LNCaP clone FGC (cell line): Measurements from ENCODE around the gene TBC1D2.

Experiments
- DNase-seq: peaks from one replicate; pipeline ENCODE4 v3.0.0-alpha.2; 2011; ENCODE audit warnings: low read depth
- H3K4me3 ChIP-seq: 2 replicates; pipeline ENCODE4 v1.5.1; 2011; ENCODE audit warnings: mild to moderate bottlenecking, low read depth, low read length, control low read depth
- TF ChIP-seq, protein P1 (sequence below): IDR thresholded peaks from 2 replicates; pipeline ENCODE4 v1.5.1; 2012; ENCODE audit warnings: mild to moderate bottlenecking; ENCODE audit not compliant: control insufficient read depth, insufficient read depth; ENCODE audit errors: extremely low read depth

Gene TBC1D2

DNA sequence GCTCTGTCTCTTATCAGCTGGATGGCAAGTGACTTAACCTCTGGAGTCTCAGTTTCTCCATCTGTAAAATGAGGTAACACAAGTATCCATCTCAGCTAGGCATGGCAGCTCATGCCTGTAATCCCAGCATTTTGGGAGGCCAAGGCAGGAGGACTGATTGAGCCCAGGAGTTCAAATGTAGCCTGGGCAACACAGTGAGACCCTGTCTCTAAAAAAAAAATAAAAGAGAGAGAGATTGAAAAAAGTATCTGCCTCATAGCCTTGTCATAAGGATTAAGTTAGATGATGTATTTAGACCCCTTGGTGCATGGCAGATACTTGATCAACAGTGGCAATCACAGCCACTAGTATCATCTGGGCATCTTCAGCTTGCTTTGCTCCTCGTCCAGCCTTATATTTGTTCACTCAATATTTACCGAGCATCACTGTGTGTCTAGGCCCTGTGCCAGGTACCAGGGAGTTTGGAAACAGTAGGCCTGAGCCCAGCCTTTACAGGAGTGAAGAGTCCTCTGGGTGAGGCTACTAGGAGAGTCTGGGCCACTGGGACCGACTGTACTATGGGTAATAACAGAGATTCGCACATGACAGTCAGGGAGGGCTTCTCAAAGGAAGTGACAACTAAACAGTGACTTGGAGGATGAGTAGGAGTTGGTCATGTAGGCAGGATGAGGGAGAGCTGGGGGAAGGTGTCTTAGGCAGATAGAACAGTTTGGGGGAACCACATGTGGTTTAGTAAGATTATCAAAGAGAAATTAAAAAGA, 97.2 kb downstream of the TBC1D2 start:
- TF ChIP-seq, protein P1, sequence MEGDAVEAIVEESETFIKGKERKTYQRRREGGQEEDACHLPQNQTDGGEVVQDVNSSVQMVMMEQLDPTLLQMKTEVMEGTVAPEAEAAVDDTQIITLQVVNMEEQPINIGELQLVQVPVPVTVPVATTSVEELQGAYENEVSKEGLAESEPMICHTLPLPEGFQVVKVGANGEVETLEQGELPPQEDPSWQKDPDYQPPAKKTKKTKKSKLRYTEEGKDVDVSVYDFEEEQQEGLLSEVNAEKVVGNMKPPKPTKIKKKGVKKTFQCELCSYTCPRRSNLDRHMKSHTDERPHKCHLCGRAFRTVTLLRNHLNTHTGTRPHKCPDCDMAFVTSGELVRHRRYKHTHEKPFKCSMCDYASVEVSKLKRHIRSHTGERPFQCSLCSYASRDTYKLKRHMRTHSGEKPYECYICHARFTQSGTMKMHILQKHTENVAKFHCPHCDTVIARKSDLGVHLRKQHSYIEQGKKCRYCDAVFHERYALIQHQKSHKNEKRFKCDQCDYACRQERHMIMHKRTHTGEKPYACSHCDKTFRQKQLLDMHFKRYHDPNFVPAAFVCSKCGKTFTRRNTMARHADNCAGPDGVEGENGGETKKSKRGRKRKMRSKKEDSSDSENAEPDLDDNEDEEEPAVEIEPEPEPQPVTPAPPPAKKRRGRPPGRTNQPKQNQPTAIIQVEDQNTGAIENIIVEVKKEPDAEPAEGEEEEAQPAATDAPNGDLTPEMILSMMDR, result no peak
- DNase-seq, result peak; percentile 98
- H3K4me3 ChIP-seq, result no peak overlapping the region

DNA sequence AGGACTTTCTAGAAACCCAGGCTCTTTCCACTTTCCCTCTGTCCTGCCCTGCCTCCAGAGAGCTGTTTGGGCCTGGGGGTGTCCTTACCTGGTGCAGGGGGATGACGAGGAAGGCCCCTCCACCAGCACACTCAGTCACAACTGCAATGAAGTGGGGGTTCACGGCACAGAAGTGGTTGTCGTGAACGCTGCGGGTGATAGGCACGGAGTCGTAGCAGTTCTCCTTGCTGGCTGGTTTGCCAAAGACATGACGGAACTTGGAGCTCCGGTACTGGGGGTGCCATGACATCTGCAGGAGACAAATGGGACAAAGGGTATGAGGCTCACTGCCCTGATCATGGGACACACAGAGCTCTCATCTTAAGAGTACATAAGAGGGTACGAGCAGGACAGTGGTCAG, 98.1 kb downstream of the TBC1D2 start:
- TF ChIP-seq, protein P1, result no peak
- no peak overlapping the region for H3K4me3 ChIP-seq
- DNase-seq, result no peak

DNA sequence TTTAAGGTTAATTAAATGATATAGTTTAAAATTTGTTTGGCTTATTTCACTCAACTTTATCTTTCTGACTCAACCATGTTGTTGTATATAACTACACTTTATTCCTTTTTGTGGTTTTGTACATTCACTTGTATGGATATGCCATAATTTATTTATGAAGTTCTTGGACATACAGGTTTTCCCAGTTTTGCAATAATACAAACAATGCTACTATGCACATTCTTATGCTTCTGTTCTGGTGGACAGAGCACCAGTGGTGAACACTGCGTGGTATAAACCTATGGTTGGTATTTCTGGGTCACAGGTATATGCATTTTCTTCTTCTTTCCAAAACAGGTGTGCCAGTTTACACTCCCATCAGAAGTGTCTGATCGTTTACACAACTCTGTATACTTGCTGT, 100.8 kb downstream of the TBC1D2 start:
- DNase-seq, result peak; percentile 56
- peak overlapping the region; percentile 21; the same call in 1 of the 2 replicates for H3K4me3 ChIP-seq
- TF ChIP-seq, protein P1, result no peak

DNA sequence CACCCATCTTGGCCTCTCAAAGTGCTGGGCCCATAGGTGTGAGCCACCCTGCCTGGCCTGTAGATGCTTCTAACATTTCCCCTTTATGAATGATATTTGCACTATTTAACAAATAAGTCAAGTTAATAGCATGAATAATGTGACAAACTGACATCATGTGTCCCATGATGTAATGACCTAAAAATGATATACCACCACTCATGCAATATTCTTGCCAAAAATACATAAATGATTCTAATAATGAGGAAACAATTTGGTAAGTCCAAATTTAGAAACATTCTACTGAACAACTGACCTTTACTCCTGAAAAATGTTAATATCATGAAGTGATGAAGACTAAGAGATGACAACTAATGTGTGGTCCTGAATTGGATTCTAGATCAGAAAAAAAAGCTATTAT, 102.9 kb downstream of the TBC1D2 start:
- no peak for DNase-seq
- TF ChIP-seq, protein P1, result no peak
- no peak overlapping the region for H3K4me3 ChIP-seq

DNA sequence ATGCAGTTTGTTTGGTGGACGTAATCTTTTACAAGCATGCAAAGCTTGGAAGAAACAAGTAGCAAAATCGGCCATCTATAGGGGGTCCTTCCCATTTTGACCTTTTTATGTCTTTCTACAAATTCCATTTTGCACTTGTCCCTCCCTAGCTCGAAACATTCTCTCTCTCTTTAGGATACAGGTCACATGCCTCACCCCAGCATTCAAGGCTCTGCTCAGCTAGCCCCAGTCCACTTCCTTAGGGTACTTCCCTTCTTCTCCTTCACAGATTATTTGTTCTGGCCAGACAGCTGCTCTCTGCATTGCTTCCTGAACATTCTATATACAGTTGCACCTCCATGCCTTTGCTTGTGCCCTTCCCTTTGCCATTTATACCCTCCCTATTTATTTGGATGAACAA, 104.7 kb downstream of the TBC1D2 start:
- H3K4me3 ChIP-seq, result no peak overlapping the region
- TF ChIP-seq, protein P1, result no peak
- DNase-seq, result no peak

DNA sequence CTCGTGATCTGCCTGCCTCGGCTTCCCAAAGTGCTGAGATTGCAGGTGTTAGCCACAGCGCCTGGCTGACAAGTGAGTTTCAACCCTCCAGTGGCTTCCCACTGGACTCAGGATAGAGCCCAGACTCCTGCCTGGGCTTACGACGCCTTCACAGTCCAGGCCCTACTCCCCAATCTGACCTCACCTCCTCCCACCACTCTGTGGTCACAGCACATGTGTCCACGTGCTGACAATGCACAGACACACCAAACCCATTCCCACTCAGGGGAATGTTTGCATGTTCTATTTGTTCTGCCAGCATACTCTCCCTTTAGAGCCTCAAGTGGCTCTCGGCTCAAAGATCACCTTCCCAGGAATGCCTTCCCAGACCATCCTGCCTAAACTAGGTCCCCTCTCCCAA, 105.3 kb downstream of the TBC1D2 start:
- H3K4me3 ChIP-seq, result no peak overlapping the region
- TF ChIP-seq, protein P1, result no peak
- DNase-seq, result no peak

DNA sequence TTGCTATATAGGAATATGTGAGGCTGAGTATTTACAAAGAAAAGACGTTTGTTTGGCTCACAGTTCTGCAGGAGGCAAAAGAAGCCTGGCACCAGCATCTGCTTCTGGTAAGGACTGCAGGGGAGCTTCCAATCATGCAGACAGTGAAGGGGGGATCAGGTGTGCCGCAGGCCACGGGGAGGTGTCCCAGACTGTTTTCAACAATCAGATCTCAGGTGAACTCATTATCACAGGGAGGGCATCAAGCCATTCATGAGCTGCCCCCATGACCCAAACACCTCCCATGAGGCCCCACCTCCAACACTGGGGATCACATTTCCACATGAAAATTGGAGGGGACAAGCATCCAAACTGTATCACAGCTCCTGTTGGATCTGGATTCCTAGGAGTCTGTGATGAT, 106.0 kb downstream of the TBC1D2 start:
- H3K4me3 ChIP-seq, result no peak overlapping the region
- TF ChIP-seq, protein P1, result no peak
- DNase-seq, result no peak
